WTC11 (cell line): ENCODE measurements around the gene ZNF423. TPM values are rescaled to one million over a fixed set of nuclear protein-coding genes. Genes with fewer than 3 reads are reported as not detected.

Source experiments
- ATAC-seq: fragments of 200-7000 bp; cut with Tn5 transposase; 2 replicates; pipeline ENCODE4 v1.10.0; 2021; ENCODE audit warnings: mild to moderate bottlenecking, moderate library complexity
- CTCF ChIA-PET: fragments of 300-600 bp; sonication (Branson Sonifier 250); formaldehyde crosslinking; loops from one replicate; lab custom pipeline; 2021; ENCODE audit warnings: antibody characterized with exemption; lab: Charles Lee
- POLR2A ChIA-PET: fragments of 350-600 bp; sonication (Branson Sonifier 250); formaldehyde crosslinking; loops from one replicate; lab custom pipeline; 2021; ENCODE audit warnings: antibody characterized with exemption; lab: Charles Lee
- DNase-seq: peaks from one replicate; pipeline ENCODE4 v3.0.0; 2021; ENCODE audit warnings: low spot score
- H3K27ac Mint-ChIP-seq: 2 replicates; pipeline ENCODE4 v1.8.0; 2021; ENCODE audit warnings: mixed read lengths
- H3K27me3 Mint-ChIP-seq: 2 replicates; pipeline ENCODE4 v1.8.0; 2021; ENCODE audit warnings: low read depth, mild to moderate bottlenecking, moderate library complexity, mixed read lengths
- H3K36me3 Mint-ChIP-seq: 2 replicates; pipeline ENCODE4 v1.8.0; 2021; ENCODE audit warnings: mixed read lengths
- H3K4me1 Mint-ChIP-seq: 2 replicates; pipeline ENCODE4 v1.8.0; 2022; ENCODE audit warnings: mixed read lengths
- H3K4me3 Mint-ChIP-seq: 2 replicates; pipeline ENCODE4 v1.8.0; 2021; ENCODE audit warnings: mild to moderate bottlenecking, moderate library complexity, mixed read lengths
- H3K9me3 Mint-ChIP-seq: 2 replicates; pipeline ENCODE4 v1.8.0; 2021; ENCODE audit warnings: mixed read lengths
- AFF4 ChIP-seq: sonication (generic); formaldehyde crosslinking; IDR thresholded peaks from 2 replicates; pipeline ENCODE4 v1.8.1; 2023; ENCODE audit warnings: mild to moderate bottlenecking, missing genetic modification reagents, borderline replicate concordance
- EMX1 ChIP-seq: fragments of 250-450 bp; sonication (Bioruptor Pico); IDR thresholded peaks from 2 replicates; pipeline ENCODE4 v1.8.0; 2021; ENCODE audit warnings: mild to moderate bottlenecking
- ERG ChIP-seq: fragments of 250-450 bp; sonication (Bioruptor Pico); IDR thresholded peaks from 2 replicates; pipeline ENCODE4 v1.8.0; 2021; ENCODE audit warnings: mild to moderate bottlenecking
- FOXK1 ChIP-seq: sonication (generic); formaldehyde crosslinking; IDR thresholded peaks from 2 replicates; pipeline ENCODE4 v1.8.0; 2022; ENCODE audit warnings: mild to moderate bottlenecking, moderate library complexity, missing genetic modification reagents
- FOXP1 ChIP-seq: sonication (generic); formaldehyde crosslinking; IDR thresholded peaks from 2 replicates; pipeline ENCODE4 v1.8.0; 2022; ENCODE audit warnings: missing genetic modification reagents, mild to moderate bottlenecking, moderate library complexity, borderline replicate concordance
- JUN ChIP-seq: sonication (generic); formaldehyde crosslinking; IDR thresholded peaks from 2 replicates; pipeline ENCODE4 v1.8.0; 2023; ENCODE audit warnings: mild to moderate bottlenecking, missing genetic modification reagents
- MAX ChIP-seq: sonication (generic); formaldehyde crosslinking; IDR thresholded peaks from 2 replicates; pipeline ENCODE4 v1.8.0; 2022; ENCODE audit warnings: mild to moderate bottlenecking, missing genetic modification reagents
- NFE2L1 ChIP-seq: sonication (generic); formaldehyde crosslinking; IDR thresholded peaks from 2 replicates; pipeline ENCODE4 v1.8.1; 2023; ENCODE audit warnings: missing genetic modification reagents
- NFYB ChIP-seq: sonication (generic); formaldehyde crosslinking; conservative IDR thresholded peaks from 2 replicates; pipeline ENCODE4 v1.8.0; 2022; ENCODE audit warnings: low read depth, missing genetic modification reagents
- PREB ChIP-seq: sonication (generic); formaldehyde crosslinking; IDR thresholded peaks from 2 replicates; pipeline ENCODE4 v1.8.1; 2022; ENCODE audit warnings: mild to moderate bottlenecking, missing genetic modification reagents, moderate library complexity, borderline replicate concordance
- RELA ChIP-seq: sonication (generic); formaldehyde crosslinking; IDR thresholded peaks from 2 replicates; pipeline ENCODE4 v1.8.1; 2022; ENCODE audit warnings: missing genetic modification reagents, mild to moderate bottlenecking, borderline replicate concordance
- SOX15 ChIP-seq: fragments of 250-450 bp; sonication (Bioruptor Pico); IDR thresholded peaks from 2 replicates; pipeline ENCODE4 v1.9.0; 2021; ENCODE audit warnings: mild to moderate bottlenecking
- SP1 ChIP-seq: sonication (generic); formaldehyde crosslinking; conservative IDR thresholded peaks from 2 replicates; pipeline ENCODE4 v1.8.1; 2022; ENCODE audit warnings: missing genetic modification reagents
- TEAD4 ChIP-seq: sonication (generic); formaldehyde crosslinking; IDR thresholded peaks from 2 replicates; pipeline ENCODE4 v1.8.0; 2022; ENCODE audit warnings: mild to moderate bottlenecking, missing genetic modification reagents
- ZBTB21 ChIP-seq: sonication (generic); formaldehyde crosslinking; IDR thresholded peaks from 2 replicates; pipeline ENCODE4 v1.8.1; 2023; ENCODE audit warnings: mild to moderate bottlenecking, missing genetic modification reagents, borderline replicate concordance
- ZBTB43 ChIP-seq: sonication (generic); formaldehyde crosslinking; IDR thresholded peaks from 2 replicates; pipeline ENCODE4 v1.8.1; 2023; ENCODE audit warnings: mild to moderate bottlenecking, missing genetic modification reagents
- ZNF138 ChIP-seq: sonication (generic); formaldehyde crosslinking; conservative IDR thresholded peaks from 2 replicates; pipeline ENCODE4 v1.8.1; 2022; ENCODE audit warnings: mild to moderate bottlenecking, moderate library complexity, missing genetic modification reagents
- ZNF219 ChIP-seq: sonication (generic); formaldehyde crosslinking; IDR thresholded peaks from 2 replicates; pipeline ENCODE4 v1.8.0; 2023; ENCODE audit warnings: missing genetic modification reagents, mild to moderate bottlenecking, borderline replicate concordance
- ZNF232 ChIP-seq: sonication (generic); formaldehyde crosslinking; IDR thresholded peaks from 2 replicates; pipeline ENCODE4 v1.8.0; 2022; ENCODE audit warnings: mild to moderate bottlenecking, missing genetic modification reagents
- ZNF317 ChIP-seq: sonication (generic); formaldehyde crosslinking; IDR thresholded peaks from 2 replicates; pipeline ENCODE4 v1.8.1; 2023; ENCODE audit warnings: low read depth, mild to moderate bottlenecking, moderate library complexity, missing genetic modification reagents, borderline replicate concordance
- ZNF416 ChIP-seq: fragments of 250-450 bp; sonication (Bioruptor Pico); IDR thresholded peaks from 2 replicates; pipeline ENCODE4 v1.9.0; 2021; ENCODE audit warnings: mild to moderate bottlenecking, inconsistent platforms
- ZNF423 ChIP-seq: fragments of 250-450 bp; sonication (Bioruptor Pico); IDR thresholded peaks from 2 replicates; pipeline ENCODE4 v2.1.2; 2022; ENCODE audit warnings: mild to moderate bottlenecking, moderate library complexity
- ZNF425 ChIP-seq: fragments of 250-450 bp; sonication (Bioruptor Pico); conservative IDR thresholded peaks from 2 replicates; pipeline ENCODE4 v1.9.0; 2021; ENCODE audit warnings: mild to moderate bottlenecking
- ZNF512 ChIP-seq: sonication (generic); formaldehyde crosslinking; IDR thresholded peaks from 2 replicates; pipeline ENCODE4 v1.8.1; 2022; ENCODE audit warnings: missing genetic modification reagents, borderline replicate concordance
- total RNA-seq: library from RNA; stranded (reverse); gene quantifications from 3 replicates; pipeline ENCODE4 v1.2.3, GENCODE V29; 2021

ZNF423 gene
- total RNA-seq, 1 experiment from 2014 or later = 38.8 TPM

GRCh38 chr16:49755313-49755620 lies 100.6 kb downstream of the ZNF423 start (continued):
- TF ChIP-seq FOXK1 (CRISPR knock-in tag) (no peak), AFF4 (no peak), TEAD4 (CRISPR knock-in tag) (no peak), ERG (CRISPR knock-in tag) (no peak)

GRCh38 chr16:49754495-49755312 lies 101.2 kb downstream of the ZNF423 start:
- no peaks in the 10 kb centered on the region for H3K27me3 Mint-ChIP-seq
- ATAC-seq = peak; percentile 55
- ChIA-PET POLR2A (interaction anchor here (0.5 to 0.7 kb wide), 2 partner anchors 15 to 60 kb away, joined by 3 to 4 read pairs; no protein-coding TSS in a partner anchor), CTCF (interaction anchor here (0.6 to 3.0 kb wide), 15 partner anchors 9 to 203 kb away, joined by 3 to 15 read pairs (median 4); no protein-coding TSS in a partner anchor)
- H3K4me3 Mint-ChIP-seq = peak overlapping the region; percentile 64
- no peaks in the 10 kb centered on the region for H3K36me3 Mint-ChIP-seq
- peak overlapping the region; percentile 86 for H3K27ac Mint-ChIP-seq
- no peaks in the 10 kb centered on the region for H3K9me3 Mint-ChIP-seq
- peaks cover 82% of the 10 kb centered on the region for H3K4me1 Mint-ChIP-seq
- DNase-seq = peak; percentile 47
- TF ChIP-seq NFYB (CRISPR knock-in tag) (no peak), ZBTB43 (no peak), SOX15 (CRISPR knock-in tag) (no peak), EMX1 (CRISPR knock-in tag) (no peak), PREB (no peak), ZNF423 (CRISPR knock-in tag) (peak; percentile 47), ZNF416 (CRISPR knock-in tag) (no peak), SP1 (CRISPR knock-in tag) (no peak), ZNF425 (CRISPR knock-in tag) (no peak), FOXP1 (no peak), ZNF219 (no peak), JUN (no peak), ZBTB21 (CRISPR knock-in tag) (no peak), ZNF138 (CRISPR knock-in tag) (no peak), ZNF317 (CRISPR knock-in tag) (0 out of 2 replicates have a peak, but pooled peaks have one; percentile 69), ZNF232 (CRISPR knock-in tag) (0 out of 2 replicates have a peak, but pooled peaks have one; percentile 18), NFE2L1 (CRISPR knock-in tag) (no peak), ZNF512 (CRISPR knock-in tag) (no peak), FOXK1 (CRISPR knock-in tag) (0 out of 2 replicates have a peak, but pooled peaks have one; percentile 24), RELA (no peak), MAX (CRISPR knock-in tag) (peak; percentile 51; the same call in 1 of the 2 replicates)
